HL-60/S4 treated with phorbol 12-myristate 13-acetate at 8.2 ng/mL for 4 days and 3 days (cell line): ENCODE data around the gene RAB43.

Source experiments
- in situ Hi-C: fragments of 300-500 bp; cut with MboI; formaldehyde crosslinking; loops from 2 replicates; pipeline ENCODE4 v1.15.0; 2022; ENCODE audit warnings: low sequenced_read_pairs

The RAB43 gene

GRCh38 chr3:129039271-129040038 lies 82.1 kb downstream of the RAB43 start:
- in situ Hi-C loops: no loop called here

GRCh38 chr3:129038121-129038855 lies 83.3 kb downstream of the RAB43 start:
- in situ Hi-C loops: no loop called here
